RWPE2 (cell line): ENCODE data around the gene ELK3.

Source experiments
- ATAC-seq: fragments of 200-7000 bp; cut with Tn5 transposase; 3 replicates; pipeline ENCODE4 v1.9.1; 2021; ENCODE audit warnings: low read depth
- DNase-seq: peaks from one replicate; pipeline ENCODE4 v3.0.0-alpha.2; 2020; ENCODE audit warnings: low spot score
- H3K27ac ChIP-seq: fragments of 450-650 bp; 2 replicates; pipeline ENCODE4 v1.5.1; 2017; ENCODE audit warnings: mild to moderate bottlenecking; ENCODE audit not compliant: poor library complexity, severe bottlenecking
- H3K27me3 ChIP-seq: fragments of 250-450 bp; sonication (Bioruptor Pico); 2 replicates; pipeline ENCODE4 v1.5.1; 2021; ENCODE audit warnings: mild to moderate bottlenecking, moderate library complexity; ENCODE audit not compliant: insufficient read depth, poor library complexity, severe bottlenecking
- H3K36me3 ChIP-seq: fragments of 250-450 bp; sonication (Bioruptor Pico); 2 replicates; pipeline ENCODE4 v1.5.1; 2020; ENCODE audit warnings: low read depth, mild to moderate bottlenecking, moderate library complexity
- H3K4me1 ChIP-seq: fragments of 250-450 bp; sonication (Bioruptor Pico); 2 replicates; pipeline ENCODE4 v1.5.1; 2021; ENCODE audit warnings: mild to moderate bottlenecking, moderate library complexity; ENCODE audit not compliant: insufficient read depth, poor library complexity, severe bottlenecking
- H3K4me3 ChIP-seq: fragments of 250-450 bp; sonication (Bioruptor Pico); 2 replicates; pipeline ENCODE4 v1.5.1; 2021; ENCODE audit warnings: mild to moderate bottlenecking, moderate library complexity; ENCODE audit not compliant: severe bottlenecking
- H3K9me3 ChIP-seq: fragments of 250-450 bp; sonication (Bioruptor Pico); 2 replicates; pipeline ENCODE4 v1.5.1; 2021; ENCODE audit warnings: mild to moderate bottlenecking, moderate library complexity; ENCODE audit not compliant: severe bottlenecking
- TF ChIP-seq, protein P1 (sequence below): fragments of 450-650 bp; IDR thresholded peaks from one replicate; pipeline ENCODE4 v1.5.1; 2017; ENCODE audit warnings: mild to moderate bottlenecking, moderate library complexity; ENCODE audit not compliant: poor library complexity, severe bottlenecking

ELK3 gene

DNA sequence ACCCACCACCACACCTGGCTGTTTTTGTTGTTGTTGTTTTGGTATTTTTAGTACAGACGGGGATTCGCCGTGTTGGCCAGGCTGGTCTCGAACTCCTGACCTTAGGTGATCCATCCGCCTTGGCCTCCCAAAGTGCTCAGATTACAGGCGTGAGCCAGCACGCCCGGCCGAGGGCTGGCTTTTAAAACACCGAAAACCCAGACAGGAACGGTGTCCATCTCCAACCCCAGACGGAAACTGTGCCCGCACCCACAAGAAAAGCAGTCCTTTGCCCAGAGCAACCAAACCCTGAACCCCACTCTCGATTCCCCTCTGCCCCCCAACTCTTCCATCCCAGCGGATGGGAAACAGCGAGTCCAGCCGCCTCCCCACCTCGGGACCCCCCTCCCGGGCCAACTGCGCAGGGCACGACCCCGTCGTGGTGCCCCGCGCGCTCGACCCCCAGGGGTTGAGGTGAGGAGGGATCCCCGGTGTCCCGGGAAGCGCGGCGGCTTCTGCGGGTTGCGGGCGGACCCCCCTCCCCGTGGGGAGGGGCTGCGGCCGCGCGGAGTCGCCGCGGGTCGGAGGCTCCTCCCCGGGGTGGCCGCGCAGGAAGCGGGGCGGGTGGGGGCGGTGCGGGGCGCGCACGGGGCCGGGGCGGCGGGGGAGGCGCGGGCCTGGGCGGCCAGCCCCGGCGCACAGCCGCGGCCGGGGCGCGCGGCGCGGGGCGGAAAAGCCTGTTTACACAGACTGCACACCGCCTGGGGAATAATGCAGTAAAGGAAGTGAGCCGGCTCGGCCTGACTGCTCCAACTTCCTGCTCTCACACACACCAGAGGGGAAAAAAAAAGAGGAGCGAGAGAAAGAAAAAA is at the start of gene ELK3:
TSS of gene ELK3 (plus strand) at position 651 of the 851 bp plus-strand sequence.
- Histone ChIP-seq H3K36me3 (peaks cover 5% of the 10 kb centered on the region; the same call in 1 of the 2 replicates), H3K4me1 (peaks cover 22% of the 10 kb centered on the region), H3K27ac (peak within 1 kb of the TSS; percentile 98), H3K27me3 (no peaks in the 10 kb centered on the region), H3K4me3 (peak within 1 kb of the TSS; percentile 78), H3K9me3 (no peaks in the 10 kb centered on the region)
- no peak for DNase-seq
- ATAC-seq, result peak; percentile 30
- TF ChIP-seq, protein P1, sequence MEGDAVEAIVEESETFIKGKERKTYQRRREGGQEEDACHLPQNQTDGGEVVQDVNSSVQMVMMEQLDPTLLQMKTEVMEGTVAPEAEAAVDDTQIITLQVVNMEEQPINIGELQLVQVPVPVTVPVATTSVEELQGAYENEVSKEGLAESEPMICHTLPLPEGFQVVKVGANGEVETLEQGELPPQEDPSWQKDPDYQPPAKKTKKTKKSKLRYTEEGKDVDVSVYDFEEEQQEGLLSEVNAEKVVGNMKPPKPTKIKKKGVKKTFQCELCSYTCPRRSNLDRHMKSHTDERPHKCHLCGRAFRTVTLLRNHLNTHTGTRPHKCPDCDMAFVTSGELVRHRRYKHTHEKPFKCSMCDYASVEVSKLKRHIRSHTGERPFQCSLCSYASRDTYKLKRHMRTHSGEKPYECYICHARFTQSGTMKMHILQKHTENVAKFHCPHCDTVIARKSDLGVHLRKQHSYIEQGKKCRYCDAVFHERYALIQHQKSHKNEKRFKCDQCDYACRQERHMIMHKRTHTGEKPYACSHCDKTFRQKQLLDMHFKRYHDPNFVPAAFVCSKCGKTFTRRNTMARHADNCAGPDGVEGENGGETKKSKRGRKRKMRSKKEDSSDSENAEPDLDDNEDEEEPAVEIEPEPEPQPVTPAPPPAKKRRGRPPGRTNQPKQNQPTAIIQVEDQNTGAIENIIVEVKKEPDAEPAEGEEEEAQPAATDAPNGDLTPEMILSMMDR, result no peak

DNA sequence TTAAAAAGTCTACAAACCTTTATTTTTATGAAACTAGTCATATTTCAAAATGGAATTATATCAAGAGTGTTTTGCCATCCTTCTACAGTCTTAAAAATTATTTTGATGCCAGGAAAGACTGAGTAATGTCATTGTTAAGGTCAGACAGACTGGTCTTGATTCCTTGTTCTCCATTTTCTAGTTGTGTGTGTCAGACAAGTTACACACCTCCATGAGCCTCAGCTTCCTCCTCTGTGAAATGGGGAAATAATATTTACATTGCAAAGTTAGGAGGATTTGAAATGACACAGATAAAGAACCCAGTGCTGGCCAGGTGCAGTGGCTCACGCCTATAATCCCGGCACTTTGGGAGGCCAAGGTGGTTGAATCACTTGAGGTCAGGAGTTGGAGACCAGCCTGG is 47.4 kb upstream of the ELK3 start:
- H3K9me3 ChIP-seq, result no peaks in the 10 kb centered on the region
- TF ChIP-seq, protein P1, result no peak
- no peak overlapping the region for H3K27ac ChIP-seq
- no peak for ATAC-seq
- DNase-seq, result no peak
- no peak overlapping the region for H3K4me3 ChIP-seq
- no peaks in the 10 kb centered on the region for H3K4me1 ChIP-seq
- H3K36me3 ChIP-seq, result no peaks in the 10 kb centered on the region
- H3K27me3 ChIP-seq, result no peaks in the 10 kb centered on the region

DNA sequence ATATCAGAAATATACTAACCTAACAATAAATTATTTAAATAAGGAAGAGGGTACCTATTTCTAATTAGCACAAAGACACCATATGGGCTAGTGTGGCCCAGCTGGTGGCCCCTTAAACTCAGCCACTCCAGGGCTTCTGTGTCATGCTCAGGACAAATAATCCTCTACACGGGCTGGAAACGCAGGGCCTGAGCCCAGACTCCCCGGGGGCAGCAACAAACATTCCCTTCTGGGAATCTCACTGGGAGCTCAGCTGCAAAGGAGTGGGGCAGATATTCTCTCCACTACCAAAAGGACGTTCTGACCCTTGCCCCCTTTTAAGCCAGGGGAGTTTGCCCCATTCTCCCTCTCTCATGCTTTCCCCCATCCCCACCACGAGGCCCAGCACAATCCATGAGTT is 43.7 kb upstream of the ELK3 start:
- no peak overlapping the region for H3K27ac ChIP-seq
- H3K27me3 ChIP-seq, result no peaks in the 10 kb centered on the region
- no peaks in the 10 kb centered on the region for H3K9me3 ChIP-seq
- no peaks in the 10 kb centered on the region for H3K4me1 ChIP-seq
- DNase-seq, result no peak
- H3K36me3 ChIP-seq, result no peaks in the 10 kb centered on the region
- no peak overlapping the region for H3K4me3 ChIP-seq
- TF ChIP-seq, protein P1, result no peak
- ATAC-seq, result no peak

DNA sequence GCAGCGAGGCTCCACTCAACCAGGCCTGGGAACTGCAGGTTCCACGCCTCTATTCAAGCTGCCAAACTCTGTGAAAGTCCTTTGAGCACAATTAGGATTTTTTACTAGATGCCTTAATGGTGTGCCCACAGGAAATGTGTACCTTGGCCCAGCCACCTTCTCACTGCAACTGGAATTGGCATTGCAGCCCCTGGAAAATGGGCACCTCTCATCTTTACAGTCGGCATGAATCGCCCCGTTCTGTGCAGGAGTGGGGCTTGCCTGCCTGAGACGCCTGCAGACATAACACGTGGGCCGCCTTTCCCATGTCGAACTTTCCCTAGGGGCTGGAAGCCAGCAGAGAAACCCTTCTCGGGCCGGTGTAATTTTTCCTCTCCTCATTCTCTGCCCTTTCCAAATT is 42.0 kb upstream of the ELK3 start:
- DNase-seq (no peak), ATAC-seq (no peak)
- Histone ChIP-seq H3K4me1 (no peaks in the 10 kb centered on the region), H3K27me3 (no peaks in the 10 kb centered on the region), H3K9me3 (no peaks in the 10 kb centered on the region), H3K36me3 (no peaks in the 10 kb centered on the region), H3K27ac (no peak overlapping the region), H3K4me3 (no peak overlapping the region)
- TF ChIP-seq, protein P1, result no peak

DNA sequence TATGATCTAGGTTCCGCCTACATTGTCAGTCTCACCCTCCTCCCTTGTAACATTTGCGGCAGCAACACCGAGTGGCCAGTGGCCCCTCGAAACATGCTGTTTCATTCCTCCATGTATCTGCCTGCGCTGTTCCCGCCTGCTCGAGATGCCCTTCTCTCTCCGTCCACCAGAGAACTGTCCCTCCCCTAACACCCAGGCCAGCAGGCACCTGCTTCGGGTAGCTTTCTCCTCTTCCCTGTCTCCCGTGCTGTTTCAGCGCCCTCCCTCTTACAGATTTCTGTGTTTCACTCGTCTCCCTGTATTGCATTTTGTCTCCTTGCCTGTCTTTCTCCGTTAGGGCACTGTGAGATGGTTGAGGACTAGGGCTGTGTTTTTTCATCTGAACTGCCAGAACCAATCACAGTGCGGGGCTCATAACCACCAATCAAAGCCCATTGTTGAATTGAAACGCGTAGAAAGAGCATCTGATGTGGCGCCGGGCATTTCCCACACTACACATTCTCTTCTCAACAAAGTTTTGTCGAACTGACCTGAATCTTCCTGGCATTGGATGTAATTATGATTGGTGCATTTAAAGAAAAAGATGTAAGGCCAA is 40.9 kb upstream of the ELK3 start:
- no peaks in the 10 kb centered on the region for H3K4me1 ChIP-seq
- TF ChIP-seq, protein P1, result no peak
- ATAC-seq, result no peak
- DNase-seq, result no peak
- no peaks in the 10 kb centered on the region for H3K9me3 ChIP-seq
- no peaks in the 10 kb centered on the region for H3K27me3 ChIP-seq
- no peak overlapping the region for H3K4me3 ChIP-seq
- no peak overlapping the region for H3K27ac ChIP-seq
- no peaks in the 10 kb centered on the region for H3K36me3 ChIP-seq
